SK-N-SH (cell line): ENCODE measurements around the gene FN3K. TPM values are rescaled to one million over a fixed set of nuclear protein-coding genes. Genes with fewer than 3 reads are reported as not detected.

ENCODE experiments used
- CTCF ChIA-PET: fragments of 300-600, 350-600 bp; formaldehyde crosslinking; extraction: SDS; loops from one replicate; lab custom pipeline; 2021; lab: Yijun Ruan, JAX
- POLR2A ChIA-PET: fragments of 350-600 bp; sonication (Branson Sonifier 250); formaldehyde crosslinking; extraction: SDS; loops from one replicate; lab custom pipeline; 2020; ENCODE audit warnings: antibody characterized with exemption, inconsistent platforms; lab: Yijun Ruan, JAX
- DNase-seq: peaks from one replicate; pipeline ENCODE4 v3.0.0; 2012
- H2AFZ ChIP-seq: fragments of 200-600 bp; sonication (generic); 2 replicates; pipeline ENCODE4 v1.8.1; 2016; ENCODE audit warnings: antibody characterized with exemption, mild to moderate bottlenecking, low read depth
- H3F3A ChIP-seq: fragments of 200-600 bp; sonication (generic); replicated peaks from 2 replicates; pipeline ENCODE3; 2016; ENCODE audit warnings: antibody characterized with exemption, mild to moderate bottlenecking; ENCODE audit not compliant: insufficient read depth
- H3K27ac ChIP-seq, 2 experiments: fragments of 200-500 bp in 1 of 2; fragments of 200-600 bp in 1 of 2; sonication (Bioruptor generic) in 1 of 2; sonication (generic), shearing (Covaris generic) in 1 of 2; 2 replicates each; pipeline versions ENCODE4 v1.5.1 to v1.6.1; 2014 to 2016; ENCODE audit warnings: low read depth in 2 of 2, inconsistent platforms in 1 of 2, low read length in 1 of 2, mild to moderate bottlenecking in 1 of 2, mixed read lengths in 1 of 2
- H3K27me3 ChIP-seq: fragments of 200-600 bp; sonication (generic), shearing (Covaris generic); 2 replicates; pipeline ENCODE4 v1.6.1; 2016; ENCODE audit warnings: mixed run types; ENCODE audit not compliant: insufficient read depth
- H3K36me3 ChIP-seq, 2 experiments: fragments of 200-500 bp in 1 of 2; fragments of 200-600 bp in 1 of 2; sonication (Bioruptor generic) in 1 of 2; sonication (generic) in 1 of 2; replicated peaks in 1 of 2; 2 replicates each; pipeline versions ENCODE3 to v1.5.1; 2014 to 2016; ENCODE audit warnings: low read length in 1 of 2, mild to moderate bottlenecking in 1 of 2; ENCODE audit not compliant: insufficient read depth in 2 of 2, control insufficient read depth in 1 of 2
- H3K4me1 ChIP-seq, 2 experiments: fragments of 200-500 bp in 1 of 2; fragments of 200-600 bp in 1 of 2; sonication (Bioruptor generic) in 1 of 2; sonication (generic), shearing (Covaris generic) in 1 of 2; 2 replicates each; pipeline versions ENCODE4 v1.5.1 to v1.6.1; 2014 to 2016; ENCODE audit warnings: low read depth in 1 of 2, low read length in 1 of 2, mixed run types in 1 of 2; ENCODE audit not compliant: insufficient read depth in 2 of 2, control insufficient read depth in 1 of 2
- H3K4me2 ChIP-seq: fragments of 200-600 bp; sonication (generic), shearing (Covaris generic); 2 replicates; pipeline ENCODE4 v1.6.1; 2017; ENCODE audit warnings: mixed run types
- H3K4me3 ChIP-seq, 2 experiments: fragments of 200-500 bp in 1 of 2; fragments of 200-600 bp in 1 of 2; sonication (Bioruptor generic) in 1 of 2; sonication (generic), shearing (Covaris generic) in 1 of 2; 2 replicates each; pipeline versions ENCODE4 v1.5.1 to v1.8.1; 2014 to 2016; ENCODE audit warnings: low read depth in 2 of 2, inconsistent platforms in 1 of 2, low read length in 1 of 2, mild to moderate bottlenecking in 1 of 2, mixed read lengths in 1 of 2, moderate library complexity in 1 of 2
- H3K79me2 ChIP-seq: fragments of 200-600 bp; sonication (generic); 2 replicates; pipeline ENCODE4 v1.8.1; 2017; ENCODE audit warnings: mild to moderate bottlenecking; ENCODE audit not compliant: insufficient read depth
- H3K9ac ChIP-seq: fragments of 200-600 bp; sonication (generic); 2 replicates; pipeline ENCODE4 v1.6.1; 2017; ENCODE audit warnings: mixed run types
- H3K9me2 ChIP-seq: fragments of 200-600 bp; sonication (generic); 2 replicates; pipeline ENCODE4 v1.6.1; 2017; ENCODE audit warnings: mixed run types
- H3K9me3 ChIP-seq: fragments of 200-600 bp; sonication (generic); 2 replicates; pipeline ENCODE4 v1.6.1; 2017; ENCODE audit warnings: mixed run types, mild to moderate bottlenecking, moderate library complexity
- H4K20me1 ChIP-seq: fragments of 200-600 bp; sonication (generic); 2 replicates; pipeline ENCODE4 v1.6.1; 2017; ENCODE audit warnings: mild to moderate bottlenecking, mixed run types; ENCODE audit not compliant: insufficient read depth
- EP300 ChIP-seq, 2 experiments: IDR thresholded peaks; 2 replicates each; pipeline versions ENCODE4 v1.4.0 to v1.6.1; 2012; ENCODE audit warnings: borderline replicate concordance in 1 of 2, low read depth in 1 of 2, low read length in 1 of 2
- EZH2phosphoT487 ChIP-seq: fragments of 200-600 bp; sonication (generic); IDR thresholded peaks from 2 replicates; pipeline ENCODE4 v1.6.1; 2017; ENCODE audit warnings: low read depth, mixed run types, mild to moderate bottlenecking, antibody characterized with exemption, moderate library complexity, borderline replicate concordance
- FOSL2 ChIP-seq: IDR thresholded peaks from 2 replicates; pipeline ENCODE4 v1.4.0; 2012; ENCODE audit warnings: low read depth, mild to moderate bottlenecking, moderate library complexity, borderline replicate concordance
- FOXJ3 ChIP-seq: sonication (generic); formaldehyde crosslinking; IDR thresholded peaks from 2 replicates; pipeline ENCODE4 v1.5.1; 2020; ENCODE audit warnings: mild to moderate bottlenecking, missing genetic modification reagents
- GABPA ChIP-seq: IDR thresholded peaks from 2 replicates; pipeline ENCODE4 v1.4.0; 2012; ENCODE audit warnings: low read depth, mild to moderate bottlenecking
- GATA2 ChIP-seq: sonication (generic); formaldehyde crosslinking; IDR thresholded peaks from 2 replicates; pipeline ENCODE4 v1.5.0; 2020; ENCODE audit warnings: mild to moderate bottlenecking, missing genetic modification reagents
- IRF3 ChIP-seq: fragments of 150-350 bp; IDR thresholded peaks from 2 replicates; pipeline ENCODE4 v1.6.1; 2016; ENCODE audit warnings: mild to moderate bottlenecking, low read depth, low read length
- JUND ChIP-seq: IDR thresholded peaks from 2 replicates; pipeline ENCODE4 v1.4.0; 2012
- MAX ChIP-seq: IDR thresholded peaks from 2 replicates; pipeline ENCODE4 v1.4.0; 2012; ENCODE audit warnings: low read depth
- MEF2A ChIP-seq: IDR thresholded peaks from 2 replicates; pipeline ENCODE4 v1.4.0; 2012; ENCODE audit warnings: low read depth, borderline replicate concordance
- MXI1 ChIP-seq: IDR thresholded peaks from 2 replicates; pipeline ENCODE4 v1.6.1; 2012; ENCODE audit warnings: mild to moderate bottlenecking, low read depth, low read length, improper control_type of control experiment
- POLR2AphosphoS5 ChIP-seq: IDR thresholded peaks from 2 replicates; pipeline ENCODE4 v1.6.1; 2012; ENCODE audit warnings: low read depth, low read length
- RAD21 ChIP-seq: IDR thresholded peaks from 2 replicates; pipeline ENCODE4 v1.6.1; 2012; ENCODE audit warnings: mild to moderate bottlenecking, low read length
- RXRA ChIP-seq: IDR thresholded peaks from 2 replicates; pipeline ENCODE4 v1.4.0; 2012; ENCODE audit warnings: low read depth, mild to moderate bottlenecking, borderline replicate concordance
- SIN3A ChIP-seq: IDR thresholded peaks from 2 replicates; pipeline ENCODE4 v1.6.1; 2012; ENCODE audit warnings: low read depth, mild to moderate bottlenecking, low read length, moderate library complexity, borderline replicate concordance
- TAF1 ChIP-seq: IDR thresholded peaks from 2 replicates; pipeline ENCODE4 v1.6.1; 2012; ENCODE audit warnings: low read depth, mild to moderate bottlenecking, low read length, moderate library complexity, borderline replicate concordance
- TCF12 ChIP-seq: IDR thresholded peaks from 2 replicates; pipeline ENCODE4 v1.4.0; 2012
- TEAD4 ChIP-seq: IDR thresholded peaks from 2 replicates; pipeline ENCODE4 v1.4.0; 2012; ENCODE audit warnings: mild to moderate bottlenecking, borderline replicate concordance; ENCODE audit not compliant: insufficient read depth
- USF1 ChIP-seq: IDR thresholded peaks from 2 replicates; pipeline ENCODE4 v1.4.0; 2012; ENCODE audit warnings: low read depth, borderline replicate concordance
- ZBTB33 ChIP-seq: IDR thresholded peaks from 2 replicates; pipeline ENCODE4 v1.4.0; 2012; ENCODE audit warnings: low read depth, borderline replicate concordance
- WGBS: methylation state at CpG from one replicate; pipeline ENCODE4 v1.1.6; 2017; ENCODE audit warnings: low lambda C conversion rate; 5-methylcytosine and 5-hydroxymethylcytosine counted together
- polyA plus RNA-seq, 3 experiments: library from polyadenylated mRNA; depleted of rRNA; stranded (reverse); fragments of >200 nt; gene quantifications; 2 replicates each; pipeline ENCODE4 v1.2.3, GENCODE V29; 2012
- TF ChIP-seq, protein P1 (sequence below): fragments of 150-350 bp; IDR thresholded peaks from 2 replicates; pipeline ENCODE4 v1.6.1; 2017; ENCODE audit warnings: antibody characterized with exemption, low read length, low read depth, borderline replicate concordance

FN3K gene
- polyA plus RNA-seq, 1 of the 3 experiments (the other 2 are of a cell fraction), result 9.9 TPM

GRCh38 chr17:82795615-82796014 is 60.2 kb downstream of the FN3K start:
- H3F3A ChIP-seq, result no peaks in the 10 kb centered on the region
- peaks cover 3 to 23% of the 10 kb centered on the region in 2 experiments; a peak in 1 of 4 replicates for H3K4me1 ChIP-seq
- DNase-seq, result no peak
- ChIA-PET POLR2A (no interaction called here), CTCF (interaction anchor here (1.2 to 7.1 kb wide), 4 partner anchors 9 to 116 kb away, joined by 3 to 49 read pairs (median 4); no protein-coding TSS in a partner anchor)
- H3K36me3 ChIP-seq, result peaks cover 10 to 22% of the 10 kb centered on the region in 2 experiments
- H3K9ac ChIP-seq, result no peak overlapping the region
- H3K9me3 ChIP-seq, result no peaks in the 10 kb centered on the region
- H3K27ac ChIP-seq, result no peak overlapping the region
- H3K4me2 ChIP-seq, result no peak overlapping the region
- TF ChIP-seq ZBTB33 (no peak), TEAD4 (no peak), FOSL2 (no peak), TAF1 (no peak), MAX (no peak), FOXJ3 (CRISPR knock-in tag) (no peak), GATA2 (CRISPR knock-in tag) (no peak), RAD21 (no peak), EP300 (IDR thresholded peaks at IDR 0.05; ENCODE audit: borderline replicate concordance in 1 of 2, low read depth in 1 of 2, low read length in 1 of 2) (no peak), POLR2AphosphoS5 (no peak), TCF12 (no peak), SIN3A (no peak), MEF2A (no peak)
- TF ChIP-seq, protein P1, sequence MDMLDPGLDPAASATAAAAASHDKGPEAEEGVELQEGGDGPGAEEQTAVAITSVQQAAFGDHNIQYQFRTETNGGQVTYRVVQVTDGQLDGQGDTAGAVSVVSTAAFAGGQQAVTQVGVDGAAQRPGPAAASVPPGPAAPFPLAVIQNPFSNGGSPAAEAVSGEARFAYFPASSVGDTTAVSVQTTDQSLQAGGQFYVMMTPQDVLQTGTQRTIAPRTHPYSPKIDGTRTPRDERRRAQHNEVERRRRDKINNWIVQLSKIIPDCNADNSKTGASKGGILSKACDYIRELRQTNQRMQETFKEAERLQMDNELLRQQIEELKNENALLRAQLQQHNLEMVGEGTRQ, result no peak
- H2AFZ ChIP-seq, result no peak overlapping the region
- no peaks in the 10 kb centered on the region for H3K27me3 ChIP-seq
- 0 out of 2 replicates have a peak, but pooled peaks cover 4% of the 10 kb centered on the region for H4K20me1 ChIP-seq
- H3K4me3 ChIP-seq, result no peak overlapping the region
- peaks cover 31% of the 10 kb centered on the region; the same call in 1 of the 2 replicates for H3K79me2 ChIP-seq
- 92% methylated on average over 11 of the region's 14 CpGs for WGBS
- no peaks in the 10 kb centered on the region for H3K9me2 ChIP-seq

- 96% methylated on average over 9 of the region's 9 CpGs for WGBS
- TF ChIP-seq TEAD4 (no peak), EP300 (IDR thresholded peaks at IDR 0.05; ENCODE audit: borderline replicate concordance in 1 of 2, low read depth in 1 of 2, low read length in 1 of 2) (no peak), MXI1 (no peak), POLR2AphosphoS5 (no peak), IRF3 (no peak), EZH2phosphoT487 (no peak), JUND (no peak), SIN3A (no peak), FOSL2 (no peak), GABPA (no peak), GATA2 (CRISPR knock-in tag) (no peak), RXRA (no peak), USF1 (no peak), TCF12 (no peak)
- TF ChIP-seq, protein P1, result no peak
These were observed 61.6 kb downstream of the FN3K start for GRCh38 chr17:82797061-82797460.

More at GRCh38 chr17:82797061-82797460, 61.6 kb downstream of the FN3K start:
- Histone ChIP-seq H4K20me1 (no peaks in the 10 kb centered on the region), H3K4me3 (no peak overlapping the region), H3K4me2 (no peak overlapping the region), H3K27me3 (no peaks in the 10 kb centered on the region), H3F3A (no peaks in the 10 kb centered on the region), H3K4me1 (peaks cover 0 to 23% of the 10 kb centered on the region in 2 experiments; a peak in 1 of 4 replicates), H3K27ac (no peak overlapping the region), H3K9me3 (no peaks in the 10 kb centered on the region), H2AFZ (no peak overlapping the region), H3K36me3 (peaks cover 10 to 24% of the 10 kb centered on the region in 2 experiments), H3K79me2 (peaks cover 27% of the 10 kb centered on the region; the same call in 1 of the 2 replicates), H3K9ac (no peak overlapping the region), H3K9me2 (no peaks in the 10 kb centered on the region)
- ChIA-PET CTCF (no interaction called here), POLR2A (no interaction called here)
- no peak for DNase-seq
